Activated naive CD4-positive, alpha-beta T cell treated with anti-CD3 and anti-CD28 coated beads, Interleukin-2, amount 10 ng/mL, durations not matched to agents 7 days and 5 days (primary cell): ENCODE measurements around the gene CPHXL2.

Source experiments
- CTCF ChIA-PET: fragments of 350-600 bp; sonication (Branson Sonifier 250); formaldehyde crosslinking; loops from one replicate; lab custom pipeline; 2021; ENCODE audit warnings: antibody characterized with exemption; lab: Charles Lee
- DNase-seq: peaks from one replicate; pipeline ENCODE4 v3.0.0-alpha.2; 2020
- H3K27ac Mint-ChIP-seq: one replicate; pipeline ENCODE4 v1.8.0; 2021; ENCODE audit warnings: mild to moderate bottlenecking, moderate library complexity, mixed read lengths
- H3K27me3 Mint-ChIP-seq: one replicate; pipeline ENCODE4 v1.8.0; 2021; ENCODE audit warnings: mild to moderate bottlenecking, mixed read lengths
- H3K36me3 Mint-ChIP-seq: one replicate; pipeline ENCODE4 v1.8.0; 2021; ENCODE audit warnings: mixed read lengths
- H3K4me1 Mint-ChIP-seq: one replicate; pipeline ENCODE4 v1.8.0; 2021; ENCODE audit warnings: mixed read lengths
- H3K4me3 Mint-ChIP-seq: one replicate; pipeline ENCODE4 v1.8.0; 2021; ENCODE audit warnings: mild to moderate bottlenecking, moderate library complexity, mixed read lengths
- H3K9me3 Mint-ChIP-seq: one replicate; pipeline ENCODE4 v1.8.0; 2021; ENCODE audit warnings: mixed read lengths

Gene CPHXL2

DNA sequence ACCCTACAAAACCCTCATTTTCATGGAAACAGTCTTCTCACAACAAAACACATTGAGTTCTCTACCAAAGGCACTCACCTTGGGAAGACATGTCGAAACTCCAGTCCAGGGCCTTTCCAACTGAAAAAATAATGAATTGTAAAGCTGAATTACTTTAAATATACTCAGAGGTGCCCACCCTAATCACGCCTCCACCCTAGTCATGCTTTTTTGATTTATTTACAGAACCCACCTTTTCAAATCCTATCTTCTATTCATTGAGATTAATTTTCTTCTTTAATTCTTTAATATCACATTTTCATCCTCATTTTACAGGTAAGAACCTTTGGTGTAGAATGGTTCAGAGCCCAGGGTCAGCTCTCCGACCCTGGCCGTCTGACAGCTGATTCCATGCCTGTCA, at the start of gene CPHXL2:
Gene CPHXL2 (minus strand): TSS at position 101 of the 400 bp plus-strand sequence. CDS start 10 bp downstream, at position 91.
- Mint-ChIP-seq H3K27me3 (no peaks in the 10 kb centered on the region), H3K27ac (no peak within 1 kb of the TSS)
- CTCF ChIA-PET, result no interaction called here

DNA sequence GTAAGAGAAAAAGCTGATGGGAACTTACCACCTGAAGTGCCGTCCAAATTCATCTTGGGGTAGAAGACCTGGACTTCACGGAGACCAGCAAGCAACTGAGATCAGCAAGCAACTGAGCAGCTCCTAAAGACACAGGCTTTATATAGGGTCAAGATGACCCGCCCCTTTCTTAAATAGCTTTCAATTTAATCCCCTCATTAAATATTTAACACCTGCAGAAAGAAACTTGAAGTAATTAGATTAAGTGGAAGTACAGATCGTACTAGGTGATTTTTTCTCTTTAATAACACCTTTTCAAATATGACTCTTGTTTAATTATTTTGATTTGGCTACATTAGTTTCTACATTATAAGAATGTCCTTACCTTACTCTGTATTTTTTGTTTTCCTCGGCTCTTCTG, 49.6 kb upstream of the CPHXL2 start, which contains the start of gene CPHXL:
Gene CPHXL (minus strand): TSS at position 101 of the 400 bp plus-strand sequence. CDS start 48 bp downstream, at position 53.
- CTCF ChIA-PET, result no interaction called here
- H3K27ac Mint-ChIP-seq, result no peak within 1 kb of the TSS
- H3K9me3 Mint-ChIP-seq, result no peaks in the 10 kb centered on the region
- H3K4me1 Mint-ChIP-seq, result no peaks in the 10 kb centered on the region
- no peak for DNase-seq
- no peak within 1 kb of the TSS for H3K4me3 Mint-ChIP-seq
- no peaks in the 10 kb centered on the region for H3K36me3 Mint-ChIP-seq
- no peaks in the 10 kb centered on the region for H3K27me3 Mint-ChIP-seq

More for the DNA sequence above, at the start of gene CPHXL2:
- Mint-ChIP-seq H3K4me3 (no peak within 1 kb of the TSS), H3K9me3 (no peaks in the 10 kb centered on the region), H3K4me1 (no peaks in the 10 kb centered on the region), H3K36me3 (no peaks in the 10 kb centered on the region)
- DNase-seq, result no peak

DNA sequence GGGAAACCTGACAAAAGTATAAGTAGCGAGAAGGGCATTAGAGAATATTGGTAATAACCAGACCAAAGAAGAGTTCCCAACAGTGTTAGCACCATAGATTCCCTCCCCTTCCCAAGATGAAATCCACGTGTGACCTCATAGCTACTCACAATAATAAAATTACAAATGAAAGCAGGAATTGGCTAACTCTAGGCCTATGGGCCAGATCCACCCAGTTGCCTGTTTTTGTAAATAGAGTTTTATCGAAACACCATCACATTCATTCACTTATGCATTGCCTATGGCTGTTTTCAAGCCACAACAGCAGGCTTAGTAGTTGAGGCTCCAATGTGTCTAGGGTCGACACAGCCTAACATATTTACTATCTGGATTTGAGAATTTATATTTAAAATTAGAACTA, 41.6 kb upstream of the CPHXL2 start:
- no peak overlapping the region for H3K27ac Mint-ChIP-seq
- H3K36me3 Mint-ChIP-seq, result no peaks in the 10 kb centered on the region
- H3K4me1 Mint-ChIP-seq, result no peaks in the 10 kb centered on the region
- no peak overlapping the region for H3K4me3 Mint-ChIP-seq
- H3K27me3 Mint-ChIP-seq, result no peaks in the 10 kb centered on the region
- DNase-seq, result no peak
- CTCF ChIA-PET, result no interaction called here
- H3K9me3 Mint-ChIP-seq, result peaks cover 2% of the 10 kb centered on the region

DNA sequence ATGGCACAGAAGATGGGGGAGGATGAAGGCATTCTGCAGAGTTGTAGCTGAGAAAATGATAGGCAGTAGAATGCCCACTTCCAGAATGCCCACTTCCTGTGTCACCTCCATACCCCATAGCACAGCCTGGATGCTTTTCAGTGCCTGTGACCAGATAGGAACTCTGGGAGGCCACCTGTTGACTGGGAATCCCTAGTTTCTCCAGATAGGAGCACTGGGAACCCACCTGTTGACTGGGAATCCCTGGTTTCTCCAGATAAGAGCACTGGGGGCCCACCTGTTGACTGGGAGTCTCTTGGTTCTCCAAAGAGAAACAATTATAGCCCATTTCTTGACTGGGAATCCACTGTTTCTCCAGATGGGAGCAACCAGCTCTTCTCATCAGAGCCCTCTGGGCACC, 37.9 kb upstream of the CPHXL2 start:
- no peak for DNase-seq
- peaks cover 5% of the 10 kb centered on the region for H3K27me3 Mint-ChIP-seq
- H3K27ac Mint-ChIP-seq, result no peak overlapping the region
- H3K4me3 Mint-ChIP-seq, result no peak overlapping the region
- peaks cover 2% of the 10 kb centered on the region for H3K36me3 Mint-ChIP-seq
- H3K4me1 Mint-ChIP-seq, result no peaks in the 10 kb centered on the region
- peaks cover 7% of the 10 kb centered on the region for H3K9me3 Mint-ChIP-seq
- CTCF ChIA-PET, result no interaction called here

DNA sequence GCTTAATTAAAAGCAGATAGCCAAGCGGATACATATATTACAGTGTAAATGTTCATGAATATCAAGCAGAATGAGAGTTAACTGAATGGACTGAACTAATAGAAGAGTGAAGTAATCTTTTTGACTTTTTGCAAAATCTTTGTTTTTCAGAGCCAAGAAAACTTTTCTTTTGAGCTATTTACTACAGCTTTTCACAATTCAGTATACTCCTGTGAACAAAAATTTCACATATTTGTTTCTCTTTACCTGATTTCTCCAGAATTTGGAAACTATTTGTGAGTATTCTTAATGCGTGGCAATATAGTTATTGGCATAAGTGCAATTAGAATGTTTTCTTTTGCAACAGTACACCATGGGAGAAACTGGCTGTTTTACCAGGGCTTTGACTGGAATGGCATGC, 33.5 kb upstream of the CPHXL2 start:
- Mint-ChIP-seq H3K4me3 (no peak overlapping the region), H3K27me3 (peaks cover 7% of the 10 kb centered on the region), H3K36me3 (peaks cover 2% of the 10 kb centered on the region), H3K9me3 (peaks cover 10% of the 10 kb centered on the region), H3K4me1 (no peaks in the 10 kb centered on the region), H3K27ac (no peak overlapping the region)
- no peak for DNase-seq
- CTCF ChIA-PET, result no interaction called here

DNA sequence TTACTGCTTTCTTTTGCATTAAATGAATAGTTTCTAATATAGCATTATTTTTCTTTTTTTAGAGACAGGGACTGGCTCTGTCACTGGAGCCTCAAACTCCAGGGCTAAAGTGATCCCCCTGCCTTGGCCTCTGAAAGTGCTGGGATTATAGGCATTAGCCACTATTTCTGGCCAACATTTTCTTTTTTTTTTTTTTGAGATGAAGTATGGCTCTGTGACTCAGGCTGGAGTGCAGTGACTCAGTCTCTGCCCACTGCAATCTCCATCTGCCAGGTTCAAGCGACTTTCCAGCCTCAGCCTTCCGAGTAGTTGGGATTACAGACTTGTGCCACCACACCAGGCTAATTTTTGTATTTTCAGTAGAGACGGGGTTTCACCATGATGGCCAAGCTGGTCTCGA, 26.5 kb upstream of the CPHXL2 start:
- peaks cover 9% of the 10 kb centered on the region for H3K27me3 Mint-ChIP-seq
- H3K4me1 Mint-ChIP-seq, result no peaks in the 10 kb centered on the region
- no peaks in the 10 kb centered on the region for H3K9me3 Mint-ChIP-seq
- no peak overlapping the region for H3K27ac Mint-ChIP-seq
- CTCF ChIA-PET, result no interaction called here
- H3K36me3 Mint-ChIP-seq, result no peaks in the 10 kb centered on the region
- no peak overlapping the region for H3K4me3 Mint-ChIP-seq
- no peak for DNase-seq

DNA sequence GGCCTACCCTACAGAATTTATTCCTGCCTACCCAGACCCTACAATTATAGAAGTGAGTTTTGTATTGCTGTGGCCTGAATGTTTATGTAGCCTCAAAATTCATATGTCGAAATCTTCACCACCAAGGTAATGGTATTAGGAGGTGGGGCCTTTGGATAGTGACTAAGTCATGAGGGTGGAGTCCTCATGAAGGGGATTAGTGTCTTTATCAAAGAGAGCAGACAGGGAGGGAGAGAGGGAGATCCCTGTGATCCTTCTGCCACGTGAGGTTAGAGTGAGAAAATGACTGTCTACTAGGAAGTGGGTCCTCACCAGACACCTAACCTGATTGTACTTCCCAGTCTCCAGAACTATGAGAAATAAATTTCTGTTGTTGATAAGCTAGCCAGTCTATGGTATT, 25.4 kb upstream of the CPHXL2 start:
- no peak overlapping the region for H3K27ac Mint-ChIP-seq
- no peaks in the 10 kb centered on the region for H3K9me3 Mint-ChIP-seq
- peaks cover 9% of the 10 kb centered on the region for H3K27me3 Mint-ChIP-seq
- no peaks in the 10 kb centered on the region for H3K4me1 Mint-ChIP-seq
- H3K4me3 Mint-ChIP-seq, result no peak overlapping the region
- DNase-seq, result no peak
- CTCF ChIA-PET, result no interaction called here
- H3K36me3 Mint-ChIP-seq, result no peaks in the 10 kb centered on the region

DNA sequence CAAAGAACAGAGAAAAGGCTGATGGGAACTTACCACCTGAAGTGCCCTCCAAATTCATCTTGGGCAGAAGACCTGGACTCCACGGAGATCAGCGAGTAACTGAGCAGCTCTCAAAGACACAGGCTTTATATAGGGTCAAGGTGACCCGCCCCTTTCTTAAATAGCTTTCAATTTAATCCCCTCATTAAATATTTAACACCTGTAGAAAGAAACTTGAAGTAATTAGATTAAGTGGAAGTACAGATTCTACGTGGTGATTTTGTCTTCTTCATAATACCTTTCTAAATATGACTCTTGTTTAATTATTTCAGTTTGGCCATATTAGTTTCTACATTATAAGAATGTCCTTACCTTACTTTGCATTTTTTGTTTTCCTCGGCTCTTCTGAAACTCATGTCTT, 24.6 kb upstream of the CPHXL2 start, which contains the start of gene DUXB:
Gene DUXB (minus strand): TSS at position 101 of the 400 bp plus-strand sequence. CDS start 43 bp downstream, at position 58.
- no peaks in the 10 kb centered on the region for H3K9me3 Mint-ChIP-seq
- no peaks in the 10 kb centered on the region for H3K4me1 Mint-ChIP-seq
- no peak within 1 kb of the TSS for H3K4me3 Mint-ChIP-seq
- CTCF ChIA-PET, result no interaction called here
- no peak for DNase-seq
- peaks cover 9% of the 10 kb centered on the region for H3K27me3 Mint-ChIP-seq
- no peak within 1 kb of the TSS for H3K27ac Mint-ChIP-seq
- no peaks in the 10 kb centered on the region for H3K36me3 Mint-ChIP-seq

DNA sequence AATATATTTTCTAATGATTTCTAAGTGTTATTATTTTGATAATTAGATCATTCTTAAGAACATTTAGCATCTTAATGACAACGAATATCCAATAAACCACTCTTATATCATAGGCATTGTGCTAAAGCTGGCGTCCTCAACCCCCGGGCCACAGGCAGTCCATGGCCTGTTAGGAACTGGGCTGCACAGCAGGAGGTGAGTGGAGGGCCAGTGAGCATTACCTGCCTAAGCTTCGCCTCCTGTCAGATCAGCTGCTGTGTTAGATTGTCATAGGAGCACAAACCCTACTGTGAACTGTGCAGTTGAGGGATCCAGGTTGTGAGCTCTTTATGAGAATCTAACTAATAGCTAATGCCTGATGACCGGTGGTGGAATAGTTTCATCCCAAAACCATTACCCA, 20.8 kb upstream of the CPHXL2 start:
- CTCF ChIA-PET, result no interaction called here
- H3K27me3 Mint-ChIP-seq, result peaks cover 4% of the 10 kb centered on the region
- no peaks in the 10 kb centered on the region for H3K36me3 Mint-ChIP-seq
- DNase-seq, result no peak
- H3K27ac Mint-ChIP-seq, result no peak overlapping the region
- H3K4me3 Mint-ChIP-seq, result no peak overlapping the region
- H3K9me3 Mint-ChIP-seq, result no peaks in the 10 kb centered on the region
- no peaks in the 10 kb centered on the region for H3K4me1 Mint-ChIP-seq

DNA sequence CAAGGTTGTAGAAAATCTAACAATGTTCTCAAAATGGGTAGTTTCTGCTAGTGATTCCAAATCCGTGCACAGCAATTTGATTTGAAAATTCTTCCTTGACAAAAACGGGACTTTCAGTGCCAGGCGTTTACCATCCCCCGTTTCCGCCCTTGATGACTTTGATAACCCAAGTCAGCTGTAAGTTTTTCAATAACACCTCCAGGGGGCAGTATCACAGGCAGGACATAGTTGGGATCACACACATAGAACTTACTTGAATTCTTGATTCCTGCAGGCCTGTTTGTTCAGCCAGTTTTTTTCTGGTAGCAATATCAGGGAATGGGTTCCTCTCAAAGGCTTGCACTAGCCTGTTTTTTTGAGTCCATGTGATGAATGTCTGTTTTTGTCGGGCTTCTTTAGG, 18.9 kb upstream of the CPHXL2 start:
- H3K27ac Mint-ChIP-seq, result no peak overlapping the region
- no peak for DNase-seq
- no peaks in the 10 kb centered on the region for H3K36me3 Mint-ChIP-seq
- CTCF ChIA-PET, result no interaction called here
- H3K4me1 Mint-ChIP-seq, result no peaks in the 10 kb centered on the region
- peaks cover 4% of the 10 kb centered on the region for H3K27me3 Mint-ChIP-seq
- H3K4me3 Mint-ChIP-seq, result no peak overlapping the region
- H3K9me3 Mint-ChIP-seq, result no peaks in the 10 kb centered on the region

DNA sequence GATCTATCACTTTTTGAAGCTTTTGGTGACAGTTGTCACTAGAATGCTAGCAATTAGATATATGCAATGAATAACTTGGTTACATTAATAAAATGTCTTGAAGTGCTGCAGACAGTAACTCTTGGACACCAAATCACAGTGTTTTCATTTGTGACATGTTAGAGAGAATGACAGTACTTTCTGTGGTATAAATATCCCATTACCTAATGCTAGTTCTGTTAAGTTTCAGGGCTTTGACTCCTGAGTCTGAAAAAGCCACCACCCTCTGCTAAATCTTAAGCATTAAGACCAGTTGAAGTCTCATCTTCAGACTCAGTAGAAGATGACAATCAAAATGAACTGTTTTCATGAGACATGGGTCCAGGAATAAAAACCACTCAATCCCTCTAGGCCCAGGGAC, 10.6 kb upstream of the CPHXL2 start:
- Mint-ChIP-seq H3K27ac (no peak overlapping the region), H3K36me3 (no peaks in the 10 kb centered on the region), H3K27me3 (no peaks in the 10 kb centered on the region), H3K4me3 (no peak overlapping the region), H3K9me3 (no peaks in the 10 kb centered on the region), H3K4me1 (no peaks in the 10 kb centered on the region)
- no peak for DNase-seq
- CTCF ChIA-PET, result no interaction called here

DNA sequence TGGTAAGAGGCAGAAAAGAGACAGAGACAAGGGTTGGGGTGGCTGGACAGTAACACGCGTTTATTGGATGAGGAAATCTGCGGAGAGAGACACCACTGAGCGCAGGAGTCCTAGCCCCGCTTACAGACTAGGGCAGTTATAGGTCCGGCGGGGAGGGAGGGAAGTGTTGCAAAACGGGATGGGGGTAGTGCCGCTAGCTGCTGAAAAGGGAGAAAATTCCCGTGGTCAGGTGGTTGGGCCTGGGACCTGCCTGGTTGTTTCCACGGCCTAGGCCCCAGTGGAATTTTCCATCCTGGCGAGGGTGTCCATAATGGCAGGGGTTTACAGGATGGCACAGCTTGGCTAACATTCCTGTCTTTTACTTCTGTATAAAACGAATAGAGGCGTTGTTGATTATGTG, 5.5 kb upstream of the CPHXL2 start:
- no peak overlapping the region for H3K4me3 Mint-ChIP-seq
- H3K27ac Mint-ChIP-seq, result no peak overlapping the region
- no peaks in the 10 kb centered on the region for H3K9me3 Mint-ChIP-seq
- CTCF ChIA-PET, result no interaction called here
- DNase-seq, result no peak
- H3K36me3 Mint-ChIP-seq, result no peaks in the 10 kb centered on the region
- no peaks in the 10 kb centered on the region for H3K4me1 Mint-ChIP-seq
- H3K27me3 Mint-ChIP-seq, result no peaks in the 10 kb centered on the region

DNA sequence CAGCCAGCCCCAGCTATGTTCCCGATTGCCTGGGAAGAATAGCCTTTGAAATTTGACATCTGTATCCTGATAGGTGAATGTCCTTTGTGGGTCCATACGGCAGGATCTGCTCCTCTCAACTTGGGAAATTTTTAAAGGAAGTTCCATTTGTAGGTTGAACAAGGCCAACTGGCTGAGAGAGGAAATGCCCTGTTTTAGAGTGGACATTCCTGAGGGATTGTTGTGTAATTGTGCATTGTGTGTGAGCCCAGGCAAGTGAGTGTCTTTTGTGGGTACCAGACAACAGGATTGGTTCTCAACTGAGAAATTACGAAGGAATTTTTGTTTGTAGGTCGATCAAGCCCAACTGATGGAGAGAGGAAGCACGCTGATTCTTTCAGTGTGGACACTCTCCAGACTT, 2.6 kb upstream of the CPHXL2 start:
- no peak for DNase-seq
- no peak overlapping the region for H3K4me3 Mint-ChIP-seq
- no peaks in the 10 kb centered on the region for H3K9me3 Mint-ChIP-seq
- peak overlapping the region; percentile 4 for H3K27ac Mint-ChIP-seq
- CTCF ChIA-PET, result no interaction called here
- H3K4me1 Mint-ChIP-seq, result no peaks in the 10 kb centered on the region
- no peaks in the 10 kb centered on the region for H3K36me3 Mint-ChIP-seq
- H3K27me3 Mint-ChIP-seq, result no peaks in the 10 kb centered on the region

DNA sequence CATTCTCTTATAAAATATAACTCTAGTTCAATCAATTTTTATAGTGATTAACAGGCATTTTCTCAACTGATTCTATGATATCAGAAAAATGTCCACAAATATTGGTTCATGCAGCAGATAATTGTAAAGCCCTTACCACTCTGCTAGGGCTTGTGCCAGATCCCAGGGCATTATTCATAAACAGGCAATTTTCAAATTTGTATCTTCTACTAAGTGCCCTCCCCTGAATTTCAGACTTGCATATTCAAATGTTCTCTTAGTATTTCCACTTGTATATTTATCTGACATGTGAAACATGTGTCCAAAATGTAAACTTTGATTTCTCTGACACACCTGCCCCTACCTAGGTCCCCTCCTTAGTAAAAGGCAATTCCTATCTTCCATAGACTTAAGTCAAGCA, 9.3 kb downstream of the CPHXL2 start:
- CTCF ChIA-PET, result no interaction called here
- Mint-ChIP-seq H3K27ac (no peak overlapping the region), H3K4me1 (no peaks in the 10 kb centered on the region), H3K9me3 (no peaks in the 10 kb centered on the region), H3K27me3 (no peaks in the 10 kb centered on the region), H3K36me3 (peaks cover 2% of the 10 kb centered on the region), H3K4me3 (no peak overlapping the region)
- no peak for DNase-seq

DNA sequence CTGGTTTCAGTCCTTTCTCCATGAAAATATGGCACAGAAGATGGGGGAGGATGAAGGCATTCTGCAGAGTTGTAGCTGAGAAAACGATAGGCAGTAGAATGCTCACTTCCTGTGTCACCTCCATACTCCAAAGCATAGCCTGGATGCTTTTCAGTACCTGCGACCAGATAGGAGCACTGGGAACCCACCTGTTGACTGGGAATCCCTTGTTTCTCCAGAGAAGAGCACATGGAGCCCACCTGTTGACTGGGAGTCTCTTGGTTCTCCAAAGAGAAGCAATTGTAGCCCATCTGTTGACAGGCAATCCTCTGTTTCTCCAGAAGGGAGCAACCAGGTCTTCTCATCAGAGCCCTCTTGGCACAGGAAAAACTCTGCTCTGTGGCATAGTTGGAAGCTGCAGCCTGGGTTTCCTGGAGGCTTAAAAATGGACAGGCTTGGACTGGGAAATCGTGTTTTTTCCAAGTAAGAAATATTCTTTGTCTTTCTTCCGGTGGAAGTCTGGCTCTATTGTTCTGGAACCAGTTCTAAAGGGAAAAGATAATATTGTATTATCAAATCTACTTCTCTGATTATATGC, 16.0 kb downstream of the CPHXL2 start:
- CTCF ChIA-PET, result no interaction called here
- no peak overlapping the region for H3K4me3 Mint-ChIP-seq

DNA sequence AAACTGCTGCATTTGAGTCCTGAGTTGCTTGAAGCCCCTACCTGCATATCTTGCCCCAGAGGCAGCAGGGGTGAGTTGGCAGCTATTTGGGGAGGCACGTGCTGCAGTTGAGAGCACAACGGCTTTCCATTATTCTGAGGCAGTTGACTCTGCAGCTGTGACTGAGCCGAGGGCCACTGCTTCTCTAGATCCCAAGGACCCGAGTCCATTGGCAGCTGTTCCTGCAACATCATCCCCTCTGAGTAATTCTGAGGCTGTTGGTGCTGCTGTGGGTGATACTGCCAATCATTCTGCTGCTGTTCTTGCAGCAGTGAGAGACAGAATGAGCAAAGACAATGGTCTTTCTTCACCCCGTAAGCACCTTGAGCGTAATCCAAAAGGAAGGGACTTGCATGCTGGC, 16.5 kb downstream of the CPHXL2 start:
- DNase-seq, result no peak
- H3K27ac Mint-ChIP-seq, result no peak overlapping the region
- H3K4me1 Mint-ChIP-seq, result no peaks in the 10 kb centered on the region
- no peaks in the 10 kb centered on the region for H3K27me3 Mint-ChIP-seq
- CTCF ChIA-PET, result no interaction called here
- H3K36me3 Mint-ChIP-seq, result peaks cover 42% of the 10 kb centered on the region
- H3K4me3 Mint-ChIP-seq, result no peak overlapping the region
- H3K9me3 Mint-ChIP-seq, result no peaks in the 10 kb centered on the region

More for the DNA sequence above, 16.0 kb downstream of the CPHXL2 start:
- no peak for DNase-seq
- Mint-ChIP-seq H3K4me1 (no peaks in the 10 kb centered on the region), H3K27ac (no peak overlapping the region), H3K9me3 (no peaks in the 10 kb centered on the region), H3K27me3 (no peaks in the 10 kb centered on the region), H3K36me3 (peaks cover 42% of the 10 kb centered on the region)
